Nephron progenitor cell (in vitro differentiated cells): Measurements from ENCODE around the gene PDE4D.
"Not testable (repeated sequence)": the region's sequence is repeated elsewhere in the genome, so short reads cannot be mapped to it uniquely, and the experiment has no call there.

Experiments
- DNase-seq: peaks from one replicate; pipeline ENCODE4 v3.0.0; 2021
- H3K27ac Mint-ChIP-seq: 2 replicates; pipeline ENCODE4 v1.8.0; 2021; ENCODE audit warnings: mild to moderate bottlenecking, moderate library complexity, mixed read lengths
- H3K27me3 Mint-ChIP-seq: 2 replicates; pipeline ENCODE4 v1.8.0; 2021; ENCODE audit warnings: mild to moderate bottlenecking, low read depth, mixed read lengths; ENCODE audit not compliant: poor library complexity
- H3K36me3 Mint-ChIP-seq: 2 replicates; pipeline ENCODE4 v1.8.0; 2021; ENCODE audit warnings: low read depth, mixed read lengths
- H3K4me1 Mint-ChIP-seq: 2 replicates; pipeline ENCODE4 v1.8.0; 2021; ENCODE audit warnings: mixed read lengths
- H3K4me3 Mint-ChIP-seq: 2 replicates; pipeline ENCODE4 v1.8.0; 2021; ENCODE audit warnings: mild to moderate bottlenecking, moderate library complexity, mixed read lengths
- H3K9me3 Mint-ChIP-seq: 2 replicates; pipeline ENCODE4 v1.8.0; 2021; ENCODE audit warnings: mild to moderate bottlenecking, moderate library complexity, mixed read lengths
- CTCF ChIP-seq: fragments of 200-600 bp; sonication (generic); IDR thresholded peaks from 2 replicates; pipeline ENCODE4 v1.5.0; 2021; ENCODE audit warnings: antibody characterized with exemption

Gene PDE4D

GRCh38 chr5:59666440-59667068 is 227.0 kb downstream of the PDE4D start:
- Mint-ChIP-seq H3K9me3 (no peaks in the 10 kb centered on the region), H3K4me3 (no peak overlapping the region), H3K4me1 (peaks cover 3% of the 10 kb centered on the region), H3K27ac (no peak overlapping the region), H3K36me3 (no peaks in the 10 kb centered on the region), H3K27me3 (no peaks in the 10 kb centered on the region)
- DNase-seq, result no peak
- no peak for TF ChIP-seq CTCF

DNA sequence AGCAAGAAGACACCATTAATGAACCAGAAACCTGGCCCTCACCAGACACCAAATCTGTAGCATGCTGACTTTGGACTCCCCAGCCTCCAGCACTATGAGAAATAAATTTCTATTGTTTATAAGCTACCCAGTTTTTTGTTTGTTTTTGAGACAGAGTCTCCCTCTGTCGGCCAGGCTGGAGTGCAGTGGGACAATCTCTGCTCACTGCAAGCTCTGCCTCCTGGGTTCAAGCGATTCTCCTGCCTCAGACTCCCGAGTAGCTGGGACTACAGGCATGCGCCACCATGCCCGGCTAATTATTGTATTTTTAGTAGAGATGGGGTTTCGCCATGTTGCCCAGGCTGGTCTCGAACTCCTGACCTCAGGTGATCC is 227.7 kb downstream of the PDE4D start:
- not testable (repeated sequence) for H3K27me3 Mint-ChIP-seq, H3K9me3 Mint-ChIP-seq, H3K4me1 Mint-ChIP-seq, H3K36me3 Mint-ChIP-seq, DNase-seq, H3K27ac Mint-ChIP-seq, H3K4me3 Mint-ChIP-seq

DNA sequence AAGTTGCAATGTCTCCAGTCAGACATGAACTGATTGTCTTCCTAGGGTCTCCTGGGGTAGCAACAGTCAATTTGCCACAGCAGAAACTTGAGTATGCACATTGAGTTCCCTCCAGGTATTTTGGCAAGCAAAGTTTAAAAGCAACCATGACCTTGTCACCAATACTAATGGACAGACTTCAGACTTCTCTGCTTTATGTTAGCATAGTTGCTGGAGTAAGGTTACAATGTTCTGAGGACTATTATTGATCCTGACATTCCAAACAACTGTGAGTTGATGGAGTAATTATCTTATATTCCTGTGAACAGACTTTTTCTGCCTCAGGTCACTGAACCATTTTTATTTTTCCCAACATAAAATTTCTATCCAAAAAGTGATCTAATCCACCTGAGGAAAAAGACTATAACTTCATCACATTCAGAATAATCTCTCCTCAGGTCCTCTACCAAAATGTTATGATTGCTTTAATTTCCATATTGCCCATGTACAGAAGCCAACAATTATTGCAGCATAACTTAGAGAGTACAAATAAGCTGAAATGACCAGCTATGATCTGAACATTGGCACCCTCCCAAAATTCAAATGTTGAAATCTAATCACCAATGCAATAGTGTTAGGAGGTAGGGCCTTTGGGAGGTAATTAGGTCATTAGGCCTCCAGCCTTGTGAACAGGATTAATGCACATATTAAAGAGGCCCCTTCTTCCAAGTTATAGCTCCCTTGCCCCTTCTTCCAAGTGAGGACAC is 228.3 kb downstream of the PDE4D start:
- Mint-ChIP-seq H3K9me3 (no peaks in the 10 kb centered on the region), H3K4me1 (peaks cover 5% of the 10 kb centered on the region), H3K4me3 (no peak overlapping the region), H3K27ac (no peak overlapping the region), H3K27me3 (no peaks in the 10 kb centered on the region), H3K36me3 (no peaks in the 10 kb centered on the region)
- no peak for TF ChIP-seq CTCF
- no peak for DNase-seq

DNA sequence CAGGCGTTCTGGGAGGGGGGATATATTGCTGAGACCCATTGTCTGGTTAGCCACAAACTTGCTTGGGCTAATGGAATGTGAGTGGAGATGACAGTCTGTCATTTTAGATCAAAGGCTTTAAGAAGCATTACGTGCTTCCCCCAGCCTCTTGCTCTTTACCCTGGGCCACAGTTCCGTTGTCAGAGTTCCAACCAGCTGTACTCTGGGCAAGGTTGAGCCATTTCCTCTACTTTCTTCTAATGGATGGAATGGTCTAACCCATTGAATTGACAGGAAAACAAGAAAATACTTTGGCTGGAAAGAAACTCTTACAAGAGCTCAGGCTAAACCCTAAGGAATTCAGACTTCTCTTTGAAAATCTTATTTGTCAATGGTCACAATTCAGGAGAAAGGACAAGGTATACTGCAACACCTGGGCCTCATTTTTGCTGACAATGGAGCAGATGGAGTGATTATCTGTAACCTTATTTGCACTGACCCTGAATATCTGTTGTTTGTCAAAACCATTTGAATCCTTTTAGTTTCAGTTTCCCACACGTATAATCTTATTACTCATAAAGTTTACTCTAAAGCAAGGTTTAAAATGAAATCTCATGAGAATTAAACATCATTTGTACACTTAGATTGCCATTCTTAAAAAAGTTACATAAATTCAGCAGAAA is 231.4 kb downstream of the PDE4D start:
- peaks cover 5% of the 10 kb centered on the region for H3K4me1 Mint-ChIP-seq
- no peak overlapping the region for H3K27ac Mint-ChIP-seq
- DNase-seq, result no peak
- no peak for TF ChIP-seq CTCF
- no peaks in the 10 kb centered on the region for H3K9me3 Mint-ChIP-seq
- no peak overlapping the region for H3K4me3 Mint-ChIP-seq
- H3K36me3 Mint-ChIP-seq, result no peaks in the 10 kb centered on the region
- no peaks in the 10 kb centered on the region for H3K27me3 Mint-ChIP-seq

DNA sequence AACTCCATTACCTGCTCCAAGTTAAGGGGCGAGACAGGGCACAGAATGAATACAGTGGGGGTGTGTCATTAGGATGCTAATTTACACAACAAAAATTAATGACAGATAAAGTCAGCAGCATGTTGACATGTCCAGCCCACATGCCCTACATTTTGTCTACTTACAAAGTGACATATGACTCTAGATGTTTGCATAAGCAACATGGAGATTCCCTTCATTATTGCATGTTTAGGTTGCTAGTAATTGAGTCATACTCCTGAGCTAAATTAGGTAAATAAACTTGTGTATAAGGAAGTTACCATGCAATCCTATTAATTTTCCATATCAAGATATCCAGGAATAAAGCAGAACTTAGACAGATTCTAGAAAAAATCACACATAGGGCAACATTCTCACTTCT is 232.2 kb downstream of the PDE4D start:
- no peaks in the 10 kb centered on the region for H3K27me3 Mint-ChIP-seq
- no peaks in the 10 kb centered on the region for H3K36me3 Mint-ChIP-seq
- DNase-seq, result no peak
- no peaks in the 10 kb centered on the region for H3K9me3 Mint-ChIP-seq
- no peak for TF ChIP-seq CTCF
- H3K4me1 Mint-ChIP-seq, result peaks cover 5% of the 10 kb centered on the region
- no peak overlapping the region for H3K4me3 Mint-ChIP-seq
- no peak overlapping the region for H3K27ac Mint-ChIP-seq

DNA sequence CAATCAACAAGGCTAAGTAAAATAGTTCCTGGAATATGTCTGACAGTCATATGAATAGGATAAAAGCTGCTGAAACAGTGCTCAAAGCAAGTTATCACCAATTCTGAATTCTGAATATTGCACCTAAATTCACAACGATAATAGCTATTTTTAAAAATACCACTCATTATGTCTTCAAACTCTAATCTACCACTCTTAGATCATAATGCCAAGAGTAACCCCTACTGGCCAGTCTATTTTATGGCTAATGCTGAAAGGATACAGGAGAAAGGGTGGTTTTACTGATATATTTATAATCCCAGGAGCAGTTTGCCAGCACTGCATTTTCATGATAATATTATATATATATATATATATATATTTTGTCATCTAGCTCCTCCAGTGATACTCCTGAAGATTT is 232.8 kb downstream of the PDE4D start:
- H3K9me3 Mint-ChIP-seq, result no peaks in the 10 kb centered on the region
- H3K27ac Mint-ChIP-seq, result no peak overlapping the region
- H3K4me3 Mint-ChIP-seq, result no peak overlapping the region
- TF ChIP-seq CTCF, result peak; percentile 13
- peaks cover 5% of the 10 kb centered on the region for H3K4me1 Mint-ChIP-seq
- H3K36me3 Mint-ChIP-seq, result no peaks in the 10 kb centered on the region
- DNase-seq, result no peak
- H3K27me3 Mint-ChIP-seq, result no peaks in the 10 kb centered on the region
